Spinal cord (tissue), 10 donors: ENCODE data around the gene DVL3. TPM values are rescaled to one million over a fixed set of nuclear protein-coding genes. Genes with fewer than 3 reads are reported as not detected.

Experiments
- DNase-seq, 6 donors: peaks; one replicate each; pipeline versions ENCODE4 v3.0.0 to v3.0.0-alpha.2; 2013 to 2015; ENCODE audit warnings: low spot score in 6 of 6, low read depth in 4 of 6
- H3K27ac ChIP-seq: one replicate; pipeline ENCODE4 v1.5.1; 2013; ENCODE audit warnings: low read depth, low read length, control low read depth
- H3K27me3 ChIP-seq: one replicate; pipeline ENCODE4 v1.6.1; 2013; ENCODE audit warnings: low read length; ENCODE audit not compliant: control insufficient read depth, insufficient read depth
- H3K36me3 ChIP-seq: one replicate; pipeline ENCODE4 v1.6.1; 2013; ENCODE audit warnings: low read length; ENCODE audit not compliant: control insufficient read depth, insufficient read depth
- H3K4me1 ChIP-seq: one replicate; pipeline ENCODE4 v1.6.1; 2013; ENCODE audit warnings: low read length; ENCODE audit not compliant: control insufficient read depth, insufficient read depth
- H3K4me3 ChIP-seq: one replicate; pipeline ENCODE4 v1.5.1; 2013; ENCODE audit warnings: low read depth, low read length, control low read depth
- H3K9me3 ChIP-seq: one replicate; pipeline ENCODE4 v1.6.1; 2013; ENCODE audit warnings: low read length; ENCODE audit not compliant: control insufficient read depth, insufficient read depth
- WGBS: methylation state at CpG from one replicate; pipeline ENCODE4 v1.1.5; 2013; ENCODE audit warnings: missing lambda C conversion rate; ENCODE audit not compliant: insufficient coverage; 5-methylcytosine and 5-hydroxymethylcytosine counted together
- polyA plus RNA-seq, 2 donors: library from polyadenylated mRNA; unstranded; fragments of 120-200 nt; gene quantifications; one replicate each; pipeline ENCODE4 v1.2.1, GENCODE V29; 2013; ENCODE audit not compliant: insufficient read length in 2 of 2
- total RNA-seq, 2 donors: library from RNA; depleted of rRNA in 1 of 2; stranded (reverse); fragments of 120-200 nt in 1 of 2; fragments of >200 nt in 1 of 2; gene quantifications; one replicate each; pipeline versions ENCODE4 v1.2.3 to v1.2.4, GENCODE V29; 2013 to 2014
- donor health status: healthy.

DVL3 gene
- total and polyA plus RNA-seq, 4 donors, result 20.7 to 114 (median 74.4) TPM

GRCh38 chr3:184134746-184135148 lies 20.4 kb upstream of the DVL3 start:
- H3K9me3 ChIP-seq, result no peaks in the 10 kb centered on the region
- 0% methylated on average over 21 of the region's 21 CpGs for WGBS

DNA sequence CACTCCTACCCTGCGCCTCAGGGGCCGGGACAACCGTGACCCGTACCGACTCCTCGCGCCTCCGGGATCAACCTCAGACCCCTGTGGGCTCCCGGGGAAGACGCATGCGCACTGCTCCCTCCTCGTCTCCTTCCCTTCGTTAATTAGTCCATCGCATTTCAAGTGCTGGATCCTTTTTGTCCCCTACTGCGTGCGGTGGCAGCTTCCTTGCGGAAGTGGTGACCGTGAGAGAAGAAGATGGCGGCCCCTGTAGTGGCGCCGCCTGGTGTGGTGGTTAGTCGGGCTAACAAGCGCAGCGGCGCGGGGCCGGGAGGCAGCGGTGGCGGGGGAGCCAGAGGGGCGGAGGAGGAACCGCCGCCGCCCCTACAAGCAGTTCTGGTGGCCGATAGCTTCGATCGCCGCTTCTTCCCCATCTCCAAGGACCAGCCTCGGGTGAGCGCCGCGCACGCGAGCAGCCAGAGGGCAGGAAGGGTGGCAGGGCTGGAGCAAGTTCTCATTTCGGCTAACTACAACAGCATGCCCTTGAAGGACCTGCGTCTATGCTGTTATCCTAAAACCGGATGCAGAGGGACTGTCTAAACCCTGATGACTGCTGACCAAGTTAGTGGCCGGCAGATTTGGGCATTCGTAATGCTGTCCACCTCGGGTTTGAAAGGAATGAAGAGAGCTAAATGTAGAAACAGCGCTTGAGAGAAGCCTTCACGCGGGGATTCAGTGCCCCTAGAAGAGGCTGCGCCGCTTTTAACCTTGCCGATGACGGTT lies 19.8 kb upstream of the DVL3 start, which contains the start of gene EIF2B5:
Gene EIF2B5 (plus strand): TSS at position 210 of the 762 bp plus-strand sequence. CDS start 28 bp downstream, at position 238.
- Histone ChIP-seq H3K9me3 (no peaks in the 10 kb centered on the region), H3K4me3 (peak within 1 kb of the TSS; percentile 87), H3K27ac (peak within 1 kb of the TSS; percentile 87), H3K4me1 (no peaks in the 10 kb centered on the region), H3K27me3 (no peaks in the 10 kb centered on the region), H3K36me3 (peaks cover 14% of the 10 kb centered on the region)
- under 1% methylated on average over 48 of the region's 56 CpGs for WGBS
- peak; percentile 88 to 99 (median 96) for DNase-seq

More at GRCh38 chr3:184134746-184135148, 20.4 kb upstream of the DVL3 start:
- no peak for DNase-seq
- no peaks in the 10 kb centered on the region for H3K27me3 ChIP-seq
- H3K27ac ChIP-seq, result peak overlapping the region; percentile 87
- peak overlapping the region; percentile 87 for H3K4me3 ChIP-seq
- H3K4me1 ChIP-seq, result no peaks in the 10 kb centered on the region
- peaks cover 8% of the 10 kb centered on the region for H3K36me3 ChIP-seq

GRCh38 chr3:184135911-184136260 lies 19.3 kb upstream of the DVL3 start:
- Histone ChIP-seq H3K36me3 (peaks cover 17% of the 10 kb centered on the region), H3K27ac (peak overlapping the region; percentile 87), H3K4me3 (peak overlapping the region; percentile 87), H3K9me3 (no peaks in the 10 kb centered on the region), H3K27me3 (no peaks in the 10 kb centered on the region), H3K4me1 (no peaks in the 10 kb centered on the region)
- no peak for DNase-seq
- 6% methylated on average over 7 of the region's 9 CpGs for WGBS

- no peaks in the 10 kb centered on the region for H3K9me3 ChIP-seq
- peaks cover 57% of the 10 kb centered on the region for H3K36me3 ChIP-seq
- 98% methylated on average over 10 of the region's 10 CpGs for WGBS
- no peak overlapping the region for H3K4me3 ChIP-seq
- no peaks in the 10 kb centered on the region for H3K4me1 ChIP-seq
- no peak overlapping the region for H3K27ac ChIP-seq
- no peaks in the 10 kb centered on the region for H3K27me3 ChIP-seq
- no peak for DNase-seq
Measured at GRCh38 chr3:184140436-184140835, 14.7 kb upstream of the DVL3 start.

DNA sequence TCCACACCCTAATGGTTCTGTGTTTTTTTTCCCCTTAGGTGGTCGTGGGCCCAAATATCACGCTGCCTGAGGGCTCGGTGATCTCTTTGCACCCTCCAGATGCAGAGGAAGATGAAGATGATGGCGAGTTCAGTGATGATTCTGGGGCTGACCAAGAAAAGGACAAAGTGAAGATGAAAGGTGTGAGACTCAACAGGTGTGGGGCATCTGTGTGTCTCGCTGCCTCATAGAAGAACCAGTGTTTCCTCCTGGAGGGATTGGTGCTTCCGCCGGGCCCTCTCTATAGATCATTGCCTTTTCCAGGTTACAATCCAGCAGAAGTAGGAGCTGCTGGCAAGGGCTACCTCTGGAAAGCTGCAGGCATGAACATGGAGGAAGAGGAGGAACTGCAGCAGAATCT lies 13.0 kb upstream of the DVL3 start:
- Histone ChIP-seq H3K27ac (no peak overlapping the region), H3K27me3 (no peaks in the 10 kb centered on the region), H3K36me3 (peaks cover 64% of the 10 kb centered on the region), H3K4me3 (no peak overlapping the region), H3K4me1 (no peaks in the 10 kb centered on the region), H3K9me3 (no peaks in the 10 kb centered on the region)
- DNase-seq, result no peak
- 94% methylated on average over 5 of the region's 7 CpGs for WGBS

DNA sequence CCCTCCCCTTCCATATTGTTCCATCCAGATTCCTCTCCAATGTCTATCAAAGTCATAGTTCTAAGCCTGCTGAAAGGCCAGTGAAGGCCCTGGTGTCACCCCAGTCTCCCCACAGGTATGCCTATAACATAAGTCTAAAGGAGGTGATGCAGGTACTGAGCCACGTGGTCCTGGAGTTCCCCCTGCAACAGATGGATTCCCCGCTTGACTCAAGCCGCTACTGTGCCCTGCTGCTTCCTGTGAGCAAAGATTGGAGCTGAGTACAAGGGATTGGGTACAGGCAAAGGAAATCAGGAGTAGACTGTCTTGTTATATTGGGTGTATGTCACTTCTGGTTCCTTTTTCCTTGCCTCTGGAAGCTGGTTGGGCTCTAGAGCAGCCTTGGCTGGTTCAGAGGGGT lies 11.8 kb upstream of the DVL3 start:
- H3K9me3 ChIP-seq, result no peaks in the 10 kb centered on the region
- DNase-seq, result no peak
- H3K36me3 ChIP-seq, result peaks cover 64% of the 10 kb centered on the region
- no peak overlapping the region for H3K4me3 ChIP-seq
- H3K27me3 ChIP-seq, result no peaks in the 10 kb centered on the region
- H3K27ac ChIP-seq, result no peak overlapping the region
- 95% methylated on average over 3 of the region's 3 CpGs for WGBS
- no peaks in the 10 kb centered on the region for H3K4me1 ChIP-seq

DNA sequence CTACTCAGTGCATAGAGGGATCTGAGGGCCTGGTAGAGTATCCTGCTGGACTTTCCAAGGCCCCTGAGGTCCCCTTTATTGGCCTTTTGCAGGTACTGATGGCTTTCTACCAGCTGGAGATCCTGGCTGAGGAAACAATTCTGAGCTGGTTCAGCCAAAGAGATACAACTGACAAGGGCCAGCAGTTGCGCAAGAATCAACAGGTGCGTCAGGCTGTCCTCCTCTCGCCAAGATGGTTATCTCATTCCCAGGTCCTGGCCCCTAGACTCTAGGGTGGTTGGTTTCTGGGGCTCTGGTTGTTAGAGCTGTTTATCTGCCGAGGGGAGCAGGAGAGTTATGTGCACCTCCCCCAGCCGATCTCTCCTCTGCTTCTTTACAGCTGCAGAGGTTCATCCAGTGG lies 10.7 kb upstream of the DVL3 start:
- Histone ChIP-seq H3K4me1 (no peaks in the 10 kb centered on the region), H3K27me3 (no peaks in the 10 kb centered on the region), H3K4me3 (no peak overlapping the region), H3K9me3 (no peaks in the 10 kb centered on the region), H3K36me3 (peaks cover 60% of the 10 kb centered on the region), H3K27ac (no peak overlapping the region)
- 95% methylated on average over 5 of the region's 5 CpGs for WGBS
- no peak for DNase-seq

DNA sequence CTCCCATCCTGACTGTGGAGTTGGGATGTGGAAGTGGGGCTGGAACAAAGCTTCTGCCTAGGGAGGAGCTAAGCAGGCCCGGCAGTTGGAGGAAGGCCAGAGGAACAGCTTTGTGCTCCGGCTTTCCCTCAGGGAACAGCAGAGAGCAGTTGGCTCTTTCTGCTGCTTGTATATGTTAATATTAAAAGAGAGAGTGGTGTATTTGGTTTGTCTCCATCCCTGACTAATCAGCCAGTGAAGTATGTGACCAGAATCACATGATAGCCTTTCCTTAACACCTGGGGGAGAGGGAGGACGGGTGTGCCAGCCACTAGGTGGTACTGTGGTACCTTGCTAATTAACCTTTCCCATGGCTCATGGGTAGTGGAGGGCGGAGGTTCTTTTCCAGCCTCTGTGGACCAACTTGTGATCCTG lies 10.1 kb upstream of the DVL3 start:
- Histone ChIP-seq H3K36me3 (peaks cover 55% of the 10 kb centered on the region), H3K27me3 (no peaks in the 10 kb centered on the region), H3K4me1 (no peaks in the 10 kb centered on the region), H3K27ac (no peak overlapping the region), H3K4me3 (no peak overlapping the region), H3K9me3 (no peaks in the 10 kb centered on the region)
- WGBS, result 30% methylated on average over 2 of the region's 4 CpGs
- peak in 2 of 6 donors; percentile 55 to 85 for DNase-seq

GRCh38 chr3:184145751-184146270 lies 9.4 kb upstream of the DVL3 start:
- WGBS, result 100% methylated on average over 1 of the region's 8 CpGs
- Histone ChIP-seq H3K27ac (no peak overlapping the region), H3K4me1 (no peaks in the 10 kb centered on the region), H3K36me3 (peaks cover 49% of the 10 kb centered on the region), H3K9me3 (no peaks in the 10 kb centered on the region), H3K27me3 (no peaks in the 10 kb centered on the region), H3K4me3 (no peak overlapping the region)
- DNase-seq, result no peak

DNA sequence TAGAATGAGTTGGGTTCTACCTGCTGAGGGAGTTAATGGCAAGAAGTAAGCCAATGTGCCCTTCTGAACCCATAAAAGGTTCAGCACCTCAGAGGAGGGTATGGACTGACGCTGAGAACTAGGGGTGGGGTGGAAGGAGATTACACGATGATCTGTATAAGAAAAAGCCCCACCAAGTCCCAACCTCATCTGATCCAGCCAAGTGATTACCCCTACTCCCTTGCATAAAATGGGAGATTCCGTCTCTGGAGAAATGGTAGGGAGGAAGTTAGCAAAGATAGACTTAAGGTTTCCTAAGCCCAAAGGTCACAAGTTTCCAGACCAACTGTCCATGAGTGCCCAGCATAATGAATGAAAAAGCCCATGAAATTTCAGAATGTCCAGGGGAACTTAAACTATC lies 7.1 kb upstream of the DVL3 start:
- Histone ChIP-seq H3K27ac (no peak overlapping the region), H3K9me3 (no peaks in the 10 kb centered on the region), H3K27me3 (no peaks in the 10 kb centered on the region), H3K4me1 (no peaks in the 10 kb centered on the region), H3K4me3 (no peak overlapping the region), H3K36me3 (peaks cover 29% of the 10 kb centered on the region)
- no peak for DNase-seq
- WGBS, result no CpG with 5 or more reads among the region's 3 CpGs
